ENCODE results near the gene UQCRFS1.
"Not testable (repeated sequence)": the region's sequence is repeated elsewhere in the genome, so short reads cannot be mapped to it uniquely, and the experiment has no call there.

The UQCRFS1 gene

GRCh38 chr19:29212648-29213573 is at the start of gene UQCRFS1:
UQCRFS1 (minus strand) TSS chr19:29213151; CDS start chr19:29213118, 33 bp downstream.
- Mint-ChIP-seq H3K4me1 (peaks cover 48% of the 10 kb centered on the region), H3K27ac (peak within 1 kb of the TSS; percentile 99), H3K27me3 (peaks cover 8% of the 10 kb centered on the region), H3K4me3 (peak within 1 kb of the TSS; percentile 98), H3K36me3 (peaks cover 29% of the 10 kb centered on the region), H3K9me3 (peaks cover 5% of the 10 kb centered on the region)
- CTCF ChIA-PET: no interaction called here
- peak; percentile 97 for DNase-seq

- H3K27me3 Mint-ChIP-seq: peaks cover 14% of the 10 kb centered on the region
- no peaks in the 10 kb centered on the region for H3K36me3 Mint-ChIP-seq
- no peaks in the 10 kb centered on the region for H3K9me3 Mint-ChIP-seq
- H3K4me3 Mint-ChIP-seq: no peak overlapping the region
- CTCF ChIA-PET: interaction anchor here (1.8 to 2.4 kb wide), 3 partner anchors 8 to 525 kb away, joined by 6 to 10 read pairs (median 9); no protein-coding TSS in a partner anchor
- DNase-seq: no peak
- no peaks in the 10 kb centered on the region for H3K4me1 Mint-ChIP-seq
- H3K27ac Mint-ChIP-seq: no peak overlapping the region
Measured at GRCh38 chr19:29262085-29262484, 49.1 kb upstream of the UQCRFS1 start.

- H3K4me1 Mint-ChIP-seq: no peaks in the 10 kb centered on the region
- H3K36me3 Mint-ChIP-seq: no peaks in the 10 kb centered on the region
- peaks cover 13% of the 10 kb centered on the region for H3K27me3 Mint-ChIP-seq
- CTCF ChIA-PET: interaction anchor here (0.9 to 1.2 kb wide), 4 partner anchors 18 to 524 kb away, joined by 3 to 5 read pairs (median 4); no protein-coding TSS in a partner anchor
- no peaks in the 10 kb centered on the region for H3K9me3 Mint-ChIP-seq
- H3K27ac Mint-ChIP-seq: no peak overlapping the region
- no peak overlapping the region for H3K4me3 Mint-ChIP-seq
- DNase-seq: peak; percentile 64
Measured at GRCh38 chr19:29260477-29261317, 47.7 kb upstream of the UQCRFS1 start.

GRCh38 chr19:29259867-29260281 is 46.9 kb upstream of the UQCRFS1 start:
- no peaks in the 10 kb centered on the region for H3K4me1 Mint-ChIP-seq
- peaks cover 12% of the 10 kb centered on the region for H3K27me3 Mint-ChIP-seq
- H3K36me3 Mint-ChIP-seq: no peaks in the 10 kb centered on the region
- H3K27ac Mint-ChIP-seq: no peak overlapping the region
- CTCF ChIA-PET: interaction anchor here (1.0 kb wide), 1 partner anchor 523 kb away, joined by 6 read pairs; no protein-coding TSS in a partner anchor
- no peaks in the 10 kb centered on the region for H3K9me3 Mint-ChIP-seq
- no peak for DNase-seq
- H3K4me3 Mint-ChIP-seq: no peak overlapping the region

GRCh38 chr19:29259153-29259552 is 46.2 kb upstream of the UQCRFS1 start:
- no peaks in the 10 kb centered on the region for H3K36me3 Mint-ChIP-seq
- H3K4me3 Mint-ChIP-seq: no peak overlapping the region
- no peak overlapping the region for H3K27ac Mint-ChIP-seq
- no peak for DNase-seq
- peaks cover 13% of the 10 kb centered on the region for H3K27me3 Mint-ChIP-seq
- no peaks in the 10 kb centered on the region for H3K9me3 Mint-ChIP-seq
- CTCF ChIA-PET: interaction anchor here (1.0 kb wide), 1 partner anchor 522 kb away, joined by 6 read pairs; no protein-coding TSS in a partner anchor
- no peaks in the 10 kb centered on the region for H3K4me1 Mint-ChIP-seq

- CTCF ChIA-PET: no interaction called here
- no peaks in the 10 kb centered on the region for H3K4me1 Mint-ChIP-seq
- H3K27me3 Mint-ChIP-seq: peaks cover 4% of the 10 kb centered on the region
- no peaks in the 10 kb centered on the region for H3K36me3 Mint-ChIP-seq
- H3K9me3 Mint-ChIP-seq: no peaks in the 10 kb centered on the region
- no peak for DNase-seq
- no peak overlapping the region for H3K4me3 Mint-ChIP-seq
- H3K27ac Mint-ChIP-seq: no peak overlapping the region
Measured at GRCh38 chr19:29256516-29256915, 43.6 kb upstream of the UQCRFS1 start.

- no peak for DNase-seq
- Mint-ChIP-seq H3K4me3 (no peak overlapping the region), H3K36me3 (no peaks in the 10 kb centered on the region), H3K9me3 (no peaks in the 10 kb centered on the region), H3K27ac (no peak overlapping the region), H3K27me3 (peaks cover 4% of the 10 kb centered on the region), H3K4me1 (no peaks in the 10 kb centered on the region)
- CTCF ChIA-PET: no interaction called here
Measured at GRCh38 chr19:29255912-29256311, 43.0 kb upstream of the UQCRFS1 start.

- Mint-ChIP-seq H3K4me1 (no peaks in the 10 kb centered on the region), H3K36me3 (no peaks in the 10 kb centered on the region), H3K27me3 (peaks cover 4% of the 10 kb centered on the region), H3K27ac (no peak overlapping the region), H3K4me3 (no peak overlapping the region), H3K9me3 (no peaks in the 10 kb centered on the region)
- no peak for DNase-seq
- CTCF ChIA-PET: interaction anchor here (2.8 kb wide), 1 partner anchor 8 kb away, joined by 10 read pairs; no protein-coding TSS in a partner anchor
Measured at GRCh38 chr19:29255006-29255405, 42.1 kb upstream of the UQCRFS1 start.

GRCh38 chr19:29249798-29250197 is 36.8 kb upstream of the UQCRFS1 start:
- DNase-seq, H3K9me3 Mint-ChIP-seq, H3K27ac Mint-ChIP-seq, H3K4me3 Mint-ChIP-seq, H3K4me1 Mint-ChIP-seq, CTCF ChIA-PET, H3K36me3 Mint-ChIP-seq: not testable (repeated sequence)
- peaks cover 17% of the 10 kb centered on the region for H3K27me3 Mint-ChIP-seq

GRCh38 chr19:29248332-29248844 is 35.4 kb upstream of the UQCRFS1 start:
- DNase-seq: no peak
- Mint-ChIP-seq H3K4me3 (no peak overlapping the region), H3K9me3 (no peaks in the 10 kb centered on the region), H3K27me3 (peaks cover 19% of the 10 kb centered on the region), H3K36me3 (no peaks in the 10 kb centered on the region), H3K27ac (no peak overlapping the region), H3K4me1 (no peaks in the 10 kb centered on the region)
- CTCF ChIA-PET: interaction anchor here (0.8 kb wide), 1 partner anchor 15 kb away, joined by 3 read pairs; no protein-coding TSS in a partner anchor

- no peak overlapping the region for H3K4me3 Mint-ChIP-seq
- no peak for DNase-seq
- no peaks in the 10 kb centered on the region for H3K36me3 Mint-ChIP-seq
- peaks cover 24% of the 10 kb centered on the region for H3K27me3 Mint-ChIP-seq
- H3K4me1 Mint-ChIP-seq: no peaks in the 10 kb centered on the region
- no peaks in the 10 kb centered on the region for H3K9me3 Mint-ChIP-seq
- H3K27ac Mint-ChIP-seq: no peak overlapping the region
- CTCF ChIA-PET: interaction anchor here (0.8 kb wide), 1 partner anchor 16 kb away, joined by 3 read pairs; no protein-coding TSS in a partner anchor
Measured at GRCh38 chr19:29247872-29248271, 34.9 kb upstream of the UQCRFS1 start.

- Mint-ChIP-seq H3K36me3 (no peaks in the 10 kb centered on the region), H3K27ac (no peak overlapping the region), H3K4me1 (no peaks in the 10 kb centered on the region), H3K4me3 (no peak overlapping the region), H3K9me3 (no peaks in the 10 kb centered on the region), H3K27me3 (peaks cover 27% of the 10 kb centered on the region)
- CTCF ChIA-PET: no interaction called here
- DNase-seq: no peak
Measured at GRCh38 chr19:29247471-29247870, 34.5 kb upstream of the UQCRFS1 start.

GRCh38 chr19:29247051-29247450 is 34.1 kb upstream of the UQCRFS1 start:
- Mint-ChIP-seq H3K9me3 (no peaks in the 10 kb centered on the region), H3K27ac (no peak overlapping the region), H3K4me1 (no peaks in the 10 kb centered on the region), H3K36me3 (no peaks in the 10 kb centered on the region), H3K4me3 (no peak overlapping the region), H3K27me3 (peaks cover 27% of the 10 kb centered on the region)
- CTCF ChIA-PET: no interaction called here
- DNase-seq: no peak

- Mint-ChIP-seq H3K4me1 (no peaks in the 10 kb centered on the region), H3K27ac (no peak overlapping the region), H3K27me3 (peaks cover 27% of the 10 kb centered on the region), H3K9me3 (no peaks in the 10 kb centered on the region), H3K4me3 (no peak overlapping the region), H3K36me3 (no peaks in the 10 kb centered on the region)
- CTCF ChIA-PET: interaction anchor here (0.8 kb wide), 1 partner anchor 1272 kb away, joined by 3 read pairs; no protein-coding TSS in a partner anchor
- DNase-seq: no peak
Measured at GRCh38 chr19:29245215-29245614, 32.3 kb upstream of the UQCRFS1 start.

Measured in activated naive CD4-positive, alpha-beta T cell treated with anti-CD3 and anti-CD28 coated beads, Interleukin-2, amount 10 ng/mL, durations not matched to agents 7 days and 5 days (primary cell).